Common myeloid progenitor, CD34-positive (primary cell): ENCODE measurements around the gene JUND.
A peak's percentile ranks its signal among the peaks of the same experiment; 100 is the strongest.

ENCODE experiments used
- CTCF ChIA-PET: fragments of 350-600 bp; sonication (Branson Sonifier 250); formaldehyde crosslinking; loops from one replicate; lab custom pipeline; 2021; ENCODE audit warnings: antibody characterized with exemption; lab: Charles Lee
- POLR2A ChIA-PET: fragments of 350-600 bp; sonication (Branson Sonifier 250); formaldehyde crosslinking; loops from one replicate; lab custom pipeline; 2021; ENCODE audit warnings: antibody characterized with exemption; lab: Charles Lee
- DNase-seq, 3 donors: peaks; one replicate each; pipeline versions ENCODE4 v3.0.0 to v3.0.0-alpha.2; 2013
- H3K27ac ChIP-seq, 2 experiments: 1 replicate in 1 of 2; 2 replicates in 1 of 2; pipeline ENCODE4 v1.7.0; 2013; ENCODE audit warnings: inconsistent platforms in 2 of 2, low read length in 2 of 2, mild to moderate bottlenecking in 2 of 2, low read depth in 1 of 2, moderate library complexity in 1 of 2; ENCODE audit not compliant: severe bottlenecking in 2 of 2, insufficient read depth in 1 of 2, poor library complexity in 1 of 2
- H3K27me3 ChIP-seq, 5 experiments: replicated peaks in 2 of 5; 1 replicate in 3 of 5; 2 replicates in 2 of 5; pipeline versions ENCODE4 v1.6.1 to v1.7.0; 2013; ENCODE audit warnings: low read length in 4 of 5, mild to moderate bottlenecking in 2 of 5, moderate library complexity in 2 of 5, inconsistent platforms in 1 of 5; ENCODE audit not compliant: insufficient read depth in 5 of 5, control insufficient read depth in 4 of 5
- H3K36me3 ChIP-seq, 4 experiments: 1 replicate in 2 of 4; 2 replicates in 2 of 4; pipeline versions ENCODE4 v1.6.1 to v1.7.0; 2013; ENCODE audit warnings: low read length in 3 of 4, control low read depth in 1 of 4, mild to moderate bottlenecking in 1 of 4; ENCODE audit not compliant: control insufficient read depth in 4 of 4, insufficient read depth in 4 of 4
- H3K4me1 ChIP-seq, 4 experiments: 1 replicate in 3 of 4; 2 replicates in 1 of 4; pipeline versions ENCODE4 v1.6.1 to v1.7.1; 2013; ENCODE audit warnings: low read length in 3 of 4, mild to moderate bottlenecking in 3 of 4, control low read depth in 1 of 4, inconsistent platforms in 1 of 4, moderate library complexity in 1 of 4; ENCODE audit not compliant: control insufficient read depth in 4 of 4, insufficient read depth in 4 of 4; ENCODE audit errors: control extremely low read depth in 1 of 4
- H3K4me3 ChIP-seq, 7 experiments: 1 replicate in 4 of 7; 2 replicates in 3 of 7; pipeline versions ENCODE4 v1.5.1 to v1.7.0; 2013; ENCODE audit warnings: mild to moderate bottlenecking in 7 of 7, low read length in 6 of 7, moderate library complexity in 6 of 7, inconsistent platforms in 2 of 7, low read depth in 2 of 7, control low read depth in 1 of 7; ENCODE audit not compliant: insufficient read depth in 4 of 7, control insufficient read depth in 1 of 7; ENCODE audit errors: extremely low read depth in 1 of 7
- H3K9me3 ChIP-seq, 5 experiments: 1 replicate in 4 of 5; 2 replicates in 1 of 5; pipeline versions ENCODE4 v1.6.1 to v1.7.1; 2013; ENCODE audit warnings: low read length in 4 of 5, mild to moderate bottlenecking in 2 of 5, inconsistent platforms in 1 of 5, low read depth in 1 of 5, moderate library complexity in 1 of 5; ENCODE audit not compliant: control insufficient read depth in 4 of 5, insufficient read depth in 2 of 5; ENCODE audit errors: control extremely low read depth in 1 of 5
- WGBS: methylation state at CpG from one replicate; pipeline ENCODE4 v1.1.5; 2013; ENCODE audit not compliant: insufficient coverage; 5-methylcytosine and 5-hydroxymethylcytosine counted together

The JUND gene

DNA sequence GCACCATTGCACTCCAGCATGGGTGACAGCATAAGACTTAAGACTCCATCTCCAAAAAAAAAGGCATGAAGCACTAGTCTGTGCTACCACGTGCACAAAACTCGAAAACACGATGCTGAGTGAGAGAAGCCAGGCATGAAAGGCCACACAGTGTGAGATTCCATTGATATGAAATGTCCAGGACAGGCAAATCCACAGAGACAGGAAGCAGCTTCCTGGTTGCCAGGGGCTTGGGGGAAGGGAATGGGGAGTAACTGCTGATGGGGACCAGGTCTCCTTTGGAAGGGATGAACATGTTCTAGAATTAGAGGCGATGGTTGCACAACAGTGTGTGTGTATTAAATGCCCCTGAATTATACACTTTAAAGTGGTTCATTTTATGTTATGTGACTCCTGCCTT is 15.9 kb upstream of the JUND start:
- DNase-seq: no peak
- H3K4me1 ChIP-seq: peaks cover 0 to 26% (median 15%) of the 10 kb centered on the region in 4 experiments
- POLR2A ChIA-PET: interaction anchor here (1.7 kb wide), 1 partner anchor 16 kb away, joined by 3 read pairs; the partner anchor contains the start of gene JUND
- H3K4me3 ChIP-seq: no peak overlapping the region
- WGBS: 100% methylated on average over 3 of the region's 4 CpGs
- H3K9me3 ChIP-seq: no peaks in the 10 kb centered on the region
- H3K27me3 ChIP-seq: no peaks in the 10 kb centered on the region
- CTCF ChIA-PET: no interaction called here
- no peak overlapping the region for H3K27ac ChIP-seq
- no peaks in the 10 kb centered on the region for H3K36me3 ChIP-seq

DNA sequence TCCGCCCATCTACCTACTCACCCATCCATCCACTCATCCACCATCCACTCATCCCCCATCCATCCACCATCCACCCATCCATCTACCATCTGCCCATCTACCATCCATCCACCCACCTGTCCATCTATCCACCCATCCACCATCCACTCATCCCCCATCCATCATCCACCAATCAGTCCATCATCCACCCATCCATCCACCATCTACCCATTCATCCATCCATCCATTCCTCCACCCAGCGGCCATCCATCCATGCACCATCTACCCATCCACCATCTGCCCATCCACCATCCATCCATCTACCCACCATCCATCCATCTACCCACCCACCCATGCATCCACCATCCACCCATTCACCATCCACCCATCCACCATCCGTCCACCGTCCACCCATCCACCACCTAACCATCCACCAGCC is 13.6 kb upstream of the JUND start:
- Histone ChIP-seq H3K27me3 (no peaks in the 10 kb centered on the region), H3K27ac (no peak overlapping the region), H3K9me3 (no peaks in the 10 kb centered on the region), H3K4me1 (peaks cover under 1 to 39% (median 32%) of the 10 kb centered on the region in 4 experiments), H3K36me3 (no peaks in the 10 kb centered on the region), H3K4me3 (no peak overlapping the region)
- CTCF ChIA-PET: no interaction called here
- no peak for DNase-seq
- 94% methylated on average over 4 of the region's 4 CpGs for WGBS
- POLR2A ChIA-PET: interaction anchor here (6.1 kb wide), 1 partner anchor 14 kb away, joined by 145 read pairs; the partner anchor contains the start of gene JUND

DNA sequence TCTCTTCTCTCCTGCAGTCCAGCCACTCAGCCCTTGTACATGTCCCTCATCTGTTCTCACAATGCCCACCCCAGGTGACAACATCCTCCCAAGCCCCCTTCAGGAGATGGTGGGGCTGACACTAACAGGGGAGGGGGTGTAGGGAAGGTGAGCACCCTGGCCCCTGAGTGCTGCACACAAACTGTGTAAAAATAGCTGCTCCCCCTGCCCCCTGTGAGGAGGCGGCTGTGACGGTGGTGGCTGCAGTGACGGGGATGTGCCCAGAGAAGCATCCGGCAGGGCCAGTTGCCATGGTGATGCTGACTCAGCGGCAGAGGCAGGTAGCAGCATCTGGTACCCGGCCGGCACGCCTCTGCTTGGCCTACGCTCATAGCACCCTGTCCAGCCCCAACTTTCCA is 13.0 kb upstream of the JUND start:
- WGBS: 61% methylated on average over 6 of the region's 9 CpGs
- H3K27me3 ChIP-seq: no peaks in the 10 kb centered on the region
- H3K4me1 ChIP-seq: peaks cover 4 to 45% (median 37%) of the 10 kb centered on the region in 4 experiments
- no peak overlapping the region for H3K4me3 ChIP-seq
- no peaks in the 10 kb centered on the region for H3K9me3 ChIP-seq
- ChIA-PET POLR2A (interaction anchor here (6.1 kb wide), 1 partner anchor 14 kb away, joined by 145 read pairs; the partner anchor contains the start of gene JUND), CTCF (interaction anchor here (4.1 kb wide), 1 partner anchor 10 kb away, joined by 14 read pairs; no protein-coding TSS in a partner anchor)
- H3K27ac ChIP-seq: no peak overlapping the region
- peak in 2 of 3 donors; percentile 82 to 85 for DNase-seq
- H3K36me3 ChIP-seq: no peaks in the 10 kb centered on the region

- Histone ChIP-seq H3K9me3 (no peaks in the 10 kb centered on the region), H3K27ac (peak overlapping the region in 1 of 2 experiments; percentile 95), H3K36me3 (no peaks in the 10 kb centered on the region), H3K27me3 (no peaks in the 10 kb centered on the region), H3K4me1 (peaks cover 4 to 51% (median 37%) of the 10 kb centered on the region in 4 experiments), H3K4me3 (peak overlapping the region in 3 of 7 experiments; percentile 77 to 90 (median 79))
- POLR2A ChIA-PET: interaction anchor here (2.7 to 6.1 kb wide), 2 partner anchors 11 to 13 kb away, joined by 31 to 145 read pairs; partner anchors contain the start of gene JUND
- DNase-seq: no peak
- CTCF ChIA-PET: interaction anchor here (0.6 to 5.2 kb wide), 7 partner anchors 8 to 95 kb away, joined by 3 to 52 read pairs (median 9); partner anchors contain the start of gene JUND
- 92% methylated on average over 13 of the region's 18 CpGs for WGBS
Observed at GRCh38 chr19:18293642-18294466, 12.4 kb upstream of the JUND start.

DNA sequence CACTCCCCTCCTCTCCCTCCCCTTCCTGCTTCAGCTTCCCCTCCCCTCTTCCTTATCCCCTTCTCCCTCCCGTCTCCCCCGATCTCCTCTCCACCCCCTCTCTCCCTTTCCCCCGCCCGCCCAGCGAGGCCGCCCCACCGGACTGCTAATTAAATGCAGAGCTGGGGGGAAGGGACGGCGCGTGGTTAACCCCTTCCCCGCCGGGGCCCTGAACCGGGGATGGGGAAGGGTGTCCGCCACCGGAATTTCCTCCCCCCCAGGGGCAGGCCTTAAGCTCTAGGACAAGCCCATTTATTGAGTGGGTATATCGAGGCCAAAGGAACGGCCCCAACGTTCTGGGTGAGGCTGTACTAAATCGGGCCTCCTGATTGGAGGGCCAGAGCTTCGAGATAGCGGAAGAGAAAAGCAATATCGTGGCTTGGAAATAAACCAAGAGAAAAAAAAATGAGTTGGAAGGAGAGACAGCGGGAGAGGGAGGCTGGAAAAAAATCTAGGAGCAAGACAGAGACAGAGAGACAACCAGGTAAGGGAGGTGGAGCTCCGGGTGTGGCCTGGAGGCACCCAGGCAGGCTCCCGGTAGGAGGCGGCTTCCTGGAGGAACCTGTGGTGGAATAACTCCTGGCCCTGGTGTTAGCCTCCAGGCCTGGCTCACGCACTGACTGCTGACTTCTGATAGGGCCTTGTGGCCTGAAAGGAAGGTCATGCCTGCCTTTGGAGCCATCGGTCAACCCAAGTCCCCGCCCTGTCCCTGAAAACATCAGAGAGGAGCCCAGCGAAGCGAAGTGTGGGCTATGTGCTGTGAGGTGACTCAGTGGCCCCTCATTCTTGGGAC is 11.6 kb upstream of the JUND start:
- peaks cover 4 to 58% (median 39%) of the 10 kb centered on the region in 4 experiments for H3K4me1 ChIP-seq
- ChIA-PET CTCF (interaction anchor here (0.6 to 5.2 kb wide), 13 partner anchors 9 to 196 kb away, joined by 3 to 52 read pairs (median 4); partner anchors contain the start of genes JUND and LSM4), POLR2A (interaction anchor here (0.7 to 6.1 kb wide), 4 partner anchors 12 to 278 kb away, joined by 4 to 145 read pairs (median 25); partner anchors contain the start of gene JUND)
- 14% methylated on average over 25 of the region's 31 CpGs for WGBS
- H3K9me3 ChIP-seq: no peaks in the 10 kb centered on the region
- H3K27me3 ChIP-seq: no peaks in the 10 kb centered on the region
- peak in 2 of 3 donors; percentile 62 to 66 for DNase-seq
- no peaks in the 10 kb centered on the region for H3K36me3 ChIP-seq
- H3K27ac ChIP-seq: peak overlapping the region; percentile 77 to 95
- peak overlapping the region; percentile 44 to 90 (median 77) for H3K4me3 ChIP-seq

DNA sequence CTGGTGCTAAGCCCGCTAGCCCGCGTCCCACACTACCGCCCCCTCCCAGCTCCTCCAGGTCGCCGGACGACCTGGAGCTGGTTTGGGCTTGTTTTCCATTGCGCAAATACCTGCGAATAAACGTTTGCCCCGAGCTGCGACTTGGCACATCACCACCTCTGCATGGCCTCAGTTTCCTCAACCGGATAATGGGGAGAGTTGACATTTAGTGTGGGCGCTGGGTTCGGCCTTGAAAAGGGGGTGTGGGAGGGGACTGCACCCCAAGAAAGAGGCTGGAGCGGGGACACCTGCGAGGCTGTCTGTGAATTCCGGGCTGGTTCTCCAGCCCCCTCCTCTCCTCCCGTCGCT is 11.0 kb upstream of the JUND start:
- peaks cover 4 to 64% (median 40%) of the 10 kb centered on the region in 4 experiments for H3K4me1 ChIP-seq
- no peaks in the 10 kb centered on the region for H3K36me3 ChIP-seq
- H3K27me3 ChIP-seq: no peaks in the 10 kb centered on the region
- POLR2A ChIA-PET: interaction anchor here (0.7 to 6.1 kb wide), 6 partner anchors 9 to 279 kb away, joined by 4 to 145 read pairs (median 22); partner anchors contain the start of genes JUND and LSM4
- WGBS: 0% methylated on average over 9 of the region's 20 CpGs
- H3K27ac ChIP-seq: peak overlapping the region; percentile 77 to 95
- no peaks in the 10 kb centered on the region for H3K9me3 ChIP-seq
- DNase-seq: peak in 2 of 3 donors; percentile 34 to 63
- CTCF ChIA-PET: interaction anchor here (0.8 to 5.2 kb wide), 11 partner anchors 10 to 51 kb away, joined by 3 to 52 read pairs (median 7); partner anchors contain the start of genes JUND and LSM4
- peak overlapping the region; percentile 44 to 90 (median 77) for H3K4me3 ChIP-seq
